Neural progenitor cell (in vitro differentiated cells): ENCODE results near the gene LPCAT3. TPM values are rescaled to one million over a fixed set of nuclear protein-coding genes. Genes with fewer than 3 reads are reported as not detected.
A peak's percentile ranks its signal among the peaks of the same experiment; 100 is the strongest.

ENCODE experiments used
- DNase-seq: peaks from one replicate; pipeline ENCODE4 v3.0.0-alpha.2; 2016; ENCODE audit warnings: low spot score
- H2AFZ ChIP-seq: fragments of 200-600 bp; sonication (generic); replicated peaks from 2 replicates; pipeline ENCODE4 v1.6.1; 2016; ENCODE audit warnings: antibody characterized with exemption
- H3F3A ChIP-seq: fragments of 200-600 bp; sonication (generic); 2 replicates; pipeline ENCODE4 v1.6.1; 2016; ENCODE audit warnings: antibody characterized with exemption, low read depth
- H3K27ac ChIP-seq: fragments of 200-600 bp; sonication (generic); 2 replicates; pipeline ENCODE4 v1.5.1; 2016; ENCODE audit warnings: mild to moderate bottlenecking
- H3K27me3 ChIP-seq: fragments of 200-600 bp; sonication (generic); 2 replicates; pipeline ENCODE4 v1.6.1; 2016; ENCODE audit warnings: mild to moderate bottlenecking, moderate library complexity
- H3K36me3 ChIP-seq: fragments of 200-600 bp; sonication (generic); 2 replicates; pipeline ENCODE4 v1.5.1; 2016
- H3K4me1 ChIP-seq: fragments of 200-600 bp; sonication (generic); 2 replicates; pipeline ENCODE4 v1.6.1; 2016; ENCODE audit warnings: mixed run types
- H3K4me2 ChIP-seq: fragments of 200-600 bp; sonication (generic); 2 replicates; pipeline ENCODE4 v1.6.1; 2016
- H3K4me3 ChIP-seq: fragments of 200-600 bp; sonication (generic); 2 replicates; pipeline ENCODE4 v1.5.1; 2016
- H3K79me2 ChIP-seq: fragments of 200-600 bp; sonication (generic); 2 replicates; pipeline ENCODE4 v1.6.1; 2016; ENCODE audit warnings: low read depth
- H3K9ac ChIP-seq: fragments of 200-600 bp; sonication (generic); 2 replicates; pipeline ENCODE4 v1.6.1; 2016
- H3K9me3 ChIP-seq: fragments of 200-600 bp; sonication (generic); 2 replicates; pipeline ENCODE4 v1.5.1; 2016; ENCODE audit warnings: low read depth
- H4K20me1 ChIP-seq: fragments of 200-600 bp; sonication (generic); 2 replicates; pipeline ENCODE4 v1.6.1; 2016; ENCODE audit warnings: low read depth
- H3K27ac Mint-ChIP-seq: 3 replicates; pipeline ENCODE4 v1.8.0; 2021; ENCODE audit warnings: mixed read lengths
- H3K27me3 Mint-ChIP-seq: 2 replicates; pipeline ENCODE4 v1.8.0; 2022; ENCODE audit warnings: low read depth, mild to moderate bottlenecking, inconsistent platforms, moderate library complexity, mixed read lengths; ENCODE audit not compliant: insufficient read depth
- H3K36me3 Mint-ChIP-seq: 3 replicates; pipeline ENCODE4 v1.8.0; 2021; ENCODE audit warnings: mixed read lengths
- H3K4me1 Mint-ChIP-seq: 3 replicates; pipeline ENCODE4 v1.8.0; 2021; ENCODE audit warnings: mixed read lengths
- H3K4me3 Mint-ChIP-seq: 3 replicates; pipeline ENCODE4 v1.8.0; 2021; ENCODE audit warnings: mild to moderate bottlenecking, moderate library complexity, mixed read lengths
- H3K9me3 Mint-ChIP-seq: 3 replicates; pipeline ENCODE4 v1.8.0; 2020; ENCODE audit warnings: mixed read lengths
- EZH2 ChIP-seq: fragments of 200-600 bp; sonication (generic); IDR thresholded peaks from 2 replicates; pipeline ENCODE4 v1.6.1; 2017; ENCODE audit warnings: antibody characterized with exemption, mild to moderate bottlenecking, moderate library complexity
- EZH2phosphoT487 ChIP-seq: fragments of 200-600 bp; sonication (generic); IDR thresholded peaks from 2 replicates; pipeline ENCODE4 v1.6.1; 2017; ENCODE audit warnings: antibody characterized with exemption
- total RNA-seq: library from RNA; depleted of rRNA; stranded (reverse); fragments of >200 nt; gene quantifications from 2 replicates; pipeline ENCODE4 v1.2.3, GENCODE V29; 2015; ENCODE audit warnings: low replicate concordance
- TF ChIP-seq, protein P1 (sequence below): fragments of 200-600 bp; sonication (generic); IDR thresholded peaks from 2 replicates; pipeline ENCODE4 v1.5.1; 2017; ENCODE audit warnings: antibody characterized with exemption, mild to moderate bottlenecking

LPCAT3 gene
- total RNA-seq, 1 donor from 2014 or later: 18.1 TPM

DNA sequence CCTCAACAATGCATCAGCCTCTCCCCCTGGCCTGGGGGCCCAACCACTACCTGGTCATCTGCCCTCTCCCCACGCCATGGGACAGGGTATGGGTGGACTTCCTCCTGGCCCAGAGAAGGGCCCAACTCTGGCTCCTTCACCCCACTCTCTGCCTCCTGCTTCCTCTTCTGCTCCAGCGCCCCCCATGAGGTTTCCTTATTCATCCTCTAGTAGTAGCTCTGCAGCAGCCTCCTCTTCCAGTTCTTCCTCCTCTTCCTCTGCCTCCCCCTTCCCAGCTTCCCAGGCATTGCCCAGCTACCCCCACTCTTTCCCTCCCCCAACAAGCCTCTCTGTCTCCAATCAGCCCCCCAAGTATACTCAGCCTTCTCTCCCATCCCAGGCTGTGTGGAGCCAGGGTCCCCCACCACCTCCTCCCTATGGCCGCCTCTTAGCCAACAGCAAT, 82.1 kb downstream of the LPCAT3 start:
- no peaks in the 10 kb centered on the region for H3K36me3 ChIP-seq
- H2AFZ ChIP-seq: no peak overlapping the region
- H3K4me3 ChIP-seq: no peak overlapping the region
- H3K27me3 ChIP-seq: no peaks in the 10 kb centered on the region
- no peak overlapping the region for H3K4me2 ChIP-seq
- peak overlapping the region; percentile 89 for H3K27ac ChIP-seq
- Mint-ChIP-seq H3K4me1 (peaks cover 44% of the 10 kb centered on the region), H3K9me3 (peaks cover 2% of the 10 kb centered on the region), H3K27me3 (peaks cover 32% of the 10 kb centered on the region), H3K27ac (no peak overlapping the region), H3K4me3 (peak overlapping the region; percentile 74), H3K36me3 (peaks cover 35% of the 10 kb centered on the region)
- TF ChIP-seq EZH2phosphoT487 (no peak), EZH2 (no peak)
- TF ChIP-seq, protein P1, sequence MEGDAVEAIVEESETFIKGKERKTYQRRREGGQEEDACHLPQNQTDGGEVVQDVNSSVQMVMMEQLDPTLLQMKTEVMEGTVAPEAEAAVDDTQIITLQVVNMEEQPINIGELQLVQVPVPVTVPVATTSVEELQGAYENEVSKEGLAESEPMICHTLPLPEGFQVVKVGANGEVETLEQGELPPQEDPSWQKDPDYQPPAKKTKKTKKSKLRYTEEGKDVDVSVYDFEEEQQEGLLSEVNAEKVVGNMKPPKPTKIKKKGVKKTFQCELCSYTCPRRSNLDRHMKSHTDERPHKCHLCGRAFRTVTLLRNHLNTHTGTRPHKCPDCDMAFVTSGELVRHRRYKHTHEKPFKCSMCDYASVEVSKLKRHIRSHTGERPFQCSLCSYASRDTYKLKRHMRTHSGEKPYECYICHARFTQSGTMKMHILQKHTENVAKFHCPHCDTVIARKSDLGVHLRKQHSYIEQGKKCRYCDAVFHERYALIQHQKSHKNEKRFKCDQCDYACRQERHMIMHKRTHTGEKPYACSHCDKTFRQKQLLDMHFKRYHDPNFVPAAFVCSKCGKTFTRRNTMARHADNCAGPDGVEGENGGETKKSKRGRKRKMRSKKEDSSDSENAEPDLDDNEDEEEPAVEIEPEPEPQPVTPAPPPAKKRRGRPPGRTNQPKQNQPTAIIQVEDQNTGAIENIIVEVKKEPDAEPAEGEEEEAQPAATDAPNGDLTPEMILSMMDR: no peak
- H3K9me3 ChIP-seq: no peaks in the 10 kb centered on the region
- peaks cover 69% of the 10 kb centered on the region for H3F3A ChIP-seq
- peaks cover 11% of the 10 kb centered on the region for H3K4me1 ChIP-seq
- peaks cover 52% of the 10 kb centered on the region for H3K79me2 ChIP-seq
- H4K20me1 ChIP-seq: peaks cover 46% of the 10 kb centered on the region
- H3K9ac ChIP-seq: no peak overlapping the region
- no peak for DNase-seq

DNA sequence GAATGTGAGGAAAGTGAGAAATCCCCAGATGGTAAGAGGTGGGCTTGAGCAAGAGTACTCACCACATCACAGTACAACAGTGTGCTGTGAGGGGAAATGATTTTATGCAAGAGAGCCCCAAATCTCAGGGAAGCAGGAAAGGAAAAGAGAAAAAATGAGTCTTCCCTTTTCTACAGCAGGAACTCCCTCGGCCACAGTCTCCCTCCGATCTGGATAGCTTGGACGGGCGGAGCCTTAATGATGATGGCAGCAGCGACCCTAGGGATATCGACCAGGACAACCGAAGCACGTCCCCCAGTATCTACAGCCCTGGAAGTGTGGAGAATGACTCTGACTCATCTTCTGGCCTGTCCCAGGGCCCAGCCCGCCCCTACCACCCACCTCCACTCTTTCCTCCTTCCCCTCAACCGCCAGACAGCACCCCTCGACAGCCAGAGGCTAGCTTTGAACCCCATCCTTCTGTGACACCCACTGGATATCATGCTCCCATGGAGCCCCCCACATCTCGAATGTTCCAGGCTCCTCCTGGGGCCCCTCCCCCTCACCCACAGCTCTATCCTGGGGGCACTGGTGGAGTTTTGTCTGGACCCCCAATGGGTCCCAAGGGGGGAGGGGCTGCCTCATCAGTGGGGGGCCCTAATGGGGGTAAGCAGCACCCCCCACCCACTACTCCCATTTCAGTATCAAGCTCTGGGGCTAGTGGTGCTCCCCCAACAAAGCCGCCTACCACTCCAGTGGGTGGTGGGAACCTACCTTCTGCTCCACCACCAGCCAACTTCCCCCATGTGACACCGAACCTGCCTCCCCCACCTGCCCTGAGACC, 82.7 kb downstream of the LPCAT3 start:
- Mint-ChIP-seq H3K4me3 (peak overlapping the region; percentile 36), H3K4me1 (peaks cover 48% of the 10 kb centered on the region), H3K36me3 (peaks cover 35% of the 10 kb centered on the region), H3K9me3 (peaks cover 2% of the 10 kb centered on the region), H3K27ac (peak overlapping the region; percentile 54), H3K27me3 (peaks cover 32% of the 10 kb centered on the region)
- H3K9me3 ChIP-seq: no peaks in the 10 kb centered on the region
- no peaks in the 10 kb centered on the region for H3K27me3 ChIP-seq
- peaks cover 66% of the 10 kb centered on the region for H3F3A ChIP-seq
- peaks cover 11% of the 10 kb centered on the region for H3K4me1 ChIP-seq
- no peak overlapping the region for H2AFZ ChIP-seq
- H3K27ac ChIP-seq: no peak overlapping the region
- no peak overlapping the region for H3K9ac ChIP-seq
- no peak for TF ChIP-seq EZH2phosphoT487
- TF ChIP-seq, protein P1: no peak
- no peak for TF ChIP-seq EZH2
- H3K79me2 ChIP-seq: peaks cover 59% of the 10 kb centered on the region
- H3K4me2 ChIP-seq: no peak overlapping the region
- peaks cover 52% of the 10 kb centered on the region for H4K20me1 ChIP-seq
- no peak for DNase-seq
- H3K36me3 ChIP-seq: no peaks in the 10 kb centered on the region
- no peak overlapping the region for H3K4me3 ChIP-seq

DNA sequence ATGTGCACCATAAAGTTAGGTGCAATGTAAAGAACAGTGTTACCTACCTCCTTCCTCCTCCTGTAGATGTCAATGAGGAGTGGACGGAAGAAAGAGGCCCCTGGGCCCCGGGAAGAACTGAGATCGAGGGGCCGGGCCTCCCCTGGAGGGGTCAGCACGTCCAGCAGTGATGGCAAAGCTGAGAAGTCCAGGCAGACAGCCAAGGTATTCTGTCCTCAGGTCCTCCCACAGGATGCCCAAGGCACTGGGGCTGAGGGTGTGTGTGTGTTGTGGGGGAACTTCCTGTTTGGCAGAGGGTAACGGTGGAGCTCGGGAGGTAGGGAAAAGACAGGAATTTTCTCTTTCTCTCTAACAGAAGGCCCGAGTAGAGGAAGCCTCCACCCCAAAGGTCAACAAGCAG, 84.2 kb downstream of the LPCAT3 start:
- H3K4me3 ChIP-seq: no peak overlapping the region
- H3K9ac ChIP-seq: no peak overlapping the region
- H4K20me1 ChIP-seq: peaks cover 67% of the 10 kb centered on the region
- no peak overlapping the region for H3K4me2 ChIP-seq
- Mint-ChIP-seq H3K36me3 (peaks cover 27% of the 10 kb centered on the region), H3K27ac (no peak overlapping the region), H3K4me3 (peak overlapping the region; percentile 23), H3K27me3 (peaks cover 20% of the 10 kb centered on the region), H3K9me3 (peaks cover 2% of the 10 kb centered on the region), H3K4me1 (peaks cover 57% of the 10 kb centered on the region)
- no peak for TF ChIP-seq EZH2phosphoT487
- no peak for TF ChIP-seq EZH2
- TF ChIP-seq, protein P1: no peak
- no peak for DNase-seq
- peaks cover 24% of the 10 kb centered on the region for H3K4me1 ChIP-seq
- H2AFZ ChIP-seq: no peak overlapping the region
- H3K79me2 ChIP-seq: peaks cover 64% of the 10 kb centered on the region
- H3F3A ChIP-seq: peaks cover 55% of the 10 kb centered on the region
- no peak overlapping the region for H3K27ac ChIP-seq
- no peaks in the 10 kb centered on the region for H3K9me3 ChIP-seq
- no peaks in the 10 kb centered on the region for H3K36me3 ChIP-seq
- H3K27me3 ChIP-seq: no peaks in the 10 kb centered on the region
